HG02610 (cell line): ENCODE results near the gene PDS5A.
"Not testable (repeated sequence)": the region's sequence is repeated elsewhere in the genome, so short reads cannot be mapped to it uniquely, and the experiment has no call there.

Source experiments
- ATAC-seq: cut with Tn5 transposase; IDR thresholded peaks from one replicate; pipeline ENCODE4 v1.9.1; 2021; ENCODE audit warnings: mild to moderate bottlenecking, moderate library complexity; ENCODE audit not compliant: unreplicated experiment

PDS5A gene

DNA sequence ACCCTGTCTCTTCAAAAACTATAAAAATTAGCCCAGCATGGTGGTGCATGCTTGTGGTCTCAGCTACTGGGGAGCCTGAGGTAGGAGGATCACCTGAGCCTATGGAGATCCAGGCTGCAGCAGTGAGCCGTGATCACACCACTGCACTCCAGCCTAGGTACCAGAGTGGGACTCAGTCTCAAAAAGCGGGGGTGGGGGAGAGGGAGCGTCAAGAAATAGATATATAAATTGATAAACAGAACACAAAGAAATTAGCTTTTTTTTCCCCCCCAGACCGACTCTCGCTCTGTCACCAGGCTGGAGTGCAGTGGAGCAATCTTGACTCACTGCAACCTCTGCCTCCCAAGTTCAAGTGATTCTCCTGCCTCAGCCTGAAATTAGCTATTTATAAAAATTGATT is 14.1 kb downstream of the PDS5A start:
- ATAC-seq, result no peak

DNA sequence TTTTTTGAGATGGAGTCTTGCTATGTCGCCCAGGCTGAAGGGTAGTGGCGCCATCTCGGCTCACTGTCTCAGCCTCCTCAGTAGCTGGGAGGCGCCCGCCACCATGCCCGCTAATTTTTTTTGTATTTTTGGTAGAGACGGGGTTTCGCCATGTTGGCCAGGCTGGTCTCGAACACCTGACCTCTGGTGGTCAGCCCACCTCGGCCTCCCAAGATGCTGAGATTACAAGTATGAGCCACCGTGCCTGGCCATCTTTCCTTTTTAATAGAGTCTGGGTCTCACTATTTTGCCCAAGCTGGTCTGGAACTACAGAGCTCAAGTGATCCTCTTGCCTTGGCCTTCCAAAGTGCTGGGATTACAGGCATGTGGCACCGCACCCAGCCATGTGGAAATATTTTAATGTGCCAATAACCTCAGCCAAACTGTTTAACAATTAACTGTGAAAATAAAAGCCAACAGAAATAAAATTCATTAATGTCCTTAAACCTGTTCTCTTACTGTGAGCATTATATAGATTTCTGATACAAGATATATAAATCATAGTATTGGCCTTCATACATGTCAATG is 16.3 kb downstream of the PDS5A start:
- ATAC-seq, result no peak

DNA sequence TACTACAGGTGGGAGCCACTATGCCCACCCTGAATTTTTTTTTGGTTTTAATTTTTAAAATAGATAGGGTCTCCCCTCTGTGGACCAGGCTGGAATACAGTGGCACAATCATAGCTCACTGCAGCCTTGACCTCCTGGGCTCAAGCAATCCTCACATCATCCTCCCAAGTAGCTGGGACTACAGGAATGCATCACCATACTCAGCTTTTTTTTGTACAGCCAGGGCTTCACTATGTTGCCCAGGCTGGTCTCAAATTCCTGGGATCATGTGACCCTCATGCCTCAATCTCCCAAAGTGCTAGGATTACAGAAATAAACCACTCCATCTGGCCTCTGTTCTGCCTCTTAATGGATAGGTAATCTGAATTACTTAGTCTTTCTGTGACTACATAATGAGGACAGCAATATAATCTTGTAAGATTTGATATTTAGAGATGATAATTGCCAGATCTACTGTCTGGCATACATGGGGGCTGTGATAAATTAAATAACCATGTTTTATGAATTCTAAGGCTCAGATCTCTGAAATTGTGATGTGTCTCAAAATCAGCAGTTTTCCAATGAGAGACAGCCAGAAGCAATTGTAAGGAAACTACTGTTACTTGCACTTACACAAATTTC is 26.7 kb downstream of the PDS5A start:
- ATAC-seq, result no peak

DNA sequence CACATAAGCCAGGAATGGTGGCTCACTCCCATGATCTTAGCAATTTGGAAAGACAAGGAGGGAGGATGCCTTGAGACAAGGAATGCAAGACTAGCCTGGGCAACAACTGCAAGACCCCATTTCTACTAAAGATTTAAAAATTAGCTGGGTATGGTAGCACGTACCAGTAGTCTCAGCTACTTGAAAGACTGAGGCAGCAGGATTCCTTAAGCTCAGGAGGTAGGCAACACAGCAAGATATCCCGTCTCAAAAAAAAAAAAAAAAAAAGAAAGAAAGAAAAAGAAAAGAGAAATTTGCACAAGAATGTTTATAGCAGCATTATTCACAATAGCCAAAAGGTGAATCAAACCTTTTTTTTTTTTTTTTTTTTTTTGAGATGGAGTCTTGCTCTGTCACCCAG is 29.7 kb downstream of the PDS5A start:
- ATAC-seq, result no peak

DNA sequence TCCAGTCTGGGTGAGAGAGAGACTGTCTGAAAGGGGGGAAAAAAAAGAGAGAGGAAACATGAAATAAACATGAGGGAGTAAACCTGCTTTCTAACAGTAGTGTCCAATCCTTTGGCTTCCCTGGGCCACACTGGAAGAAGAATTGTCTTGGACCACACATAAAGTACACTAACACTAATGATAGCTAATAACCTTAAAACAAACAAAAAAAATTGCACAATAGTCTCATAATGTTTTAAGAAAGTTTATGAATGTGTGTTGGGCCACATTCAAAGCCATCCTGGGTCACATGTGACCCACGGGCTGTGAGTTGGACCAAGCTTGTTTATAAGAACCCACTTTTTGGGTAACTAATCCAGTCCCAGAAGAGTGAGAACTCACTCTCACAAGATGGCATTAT is 30.3 kb downstream of the PDS5A start:
- ATAC-seq, result no peak

DNA sequence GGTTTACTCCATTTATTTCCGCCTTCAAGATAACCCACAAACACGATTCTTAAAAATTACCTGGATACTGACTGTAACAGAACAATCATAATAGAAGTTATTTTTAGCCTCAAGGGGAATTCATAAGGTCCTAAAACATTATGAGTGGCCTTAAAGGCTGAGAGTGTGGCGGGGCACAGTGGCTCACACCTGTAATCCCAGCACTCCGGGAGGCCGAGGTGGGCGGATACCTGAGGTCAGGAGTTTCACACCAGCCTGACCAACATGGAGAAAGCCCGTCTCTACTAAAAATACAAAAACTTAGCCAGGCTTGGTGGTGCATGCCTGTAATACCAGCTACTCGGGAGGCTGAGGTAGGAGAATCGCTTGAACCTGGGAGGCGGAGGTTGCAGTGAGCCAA is 33.5 kb downstream of the PDS5A start:
- ATAC-seq, result not testable (repeated sequence)

DNA sequence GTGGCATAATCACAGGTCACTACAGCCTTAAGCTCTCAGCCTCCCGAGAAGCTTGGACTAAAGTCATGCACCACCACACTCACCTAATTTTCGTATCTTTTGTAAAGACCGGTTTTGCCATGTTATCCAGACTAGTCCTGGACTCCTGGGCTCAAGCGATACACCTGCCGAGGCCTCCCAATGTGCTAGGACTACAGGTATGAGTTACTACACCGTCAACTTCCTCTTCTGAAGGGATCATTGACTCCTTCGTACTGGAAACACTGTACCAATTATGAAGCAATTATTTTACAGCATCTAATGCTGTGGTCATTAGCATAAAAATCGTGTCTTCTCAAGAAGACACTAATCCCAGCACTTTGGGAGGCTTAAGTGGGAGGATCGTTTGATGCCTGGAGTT is 35.2 kb downstream of the PDS5A start:
- no peak for ATAC-seq

DNA sequence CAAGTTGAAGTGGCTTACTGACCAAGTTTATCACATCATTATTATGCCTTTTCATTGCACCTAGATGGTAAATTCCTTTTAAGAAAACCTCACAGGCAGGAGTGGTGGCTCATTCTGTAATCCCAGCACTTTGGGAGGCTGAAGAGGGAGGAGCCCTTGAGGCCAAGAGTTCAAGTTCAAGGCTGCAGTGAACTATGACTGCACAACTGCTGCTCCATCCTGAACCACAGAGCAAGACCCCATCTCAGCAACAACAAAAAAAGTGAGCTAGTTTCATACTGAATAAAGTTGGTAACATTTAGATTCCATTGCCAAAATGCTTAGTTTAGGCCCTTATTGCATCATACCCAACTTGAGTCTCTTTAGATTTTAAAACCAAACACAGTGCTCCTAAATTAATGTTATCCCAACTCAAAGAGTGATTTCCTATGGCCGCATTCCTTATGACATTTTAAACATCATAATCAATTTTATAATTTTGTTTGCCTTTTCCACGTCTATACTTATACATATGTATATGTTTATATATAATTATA is 36.0 kb downstream of the PDS5A start:
- no peak for ATAC-seq

DNA sequence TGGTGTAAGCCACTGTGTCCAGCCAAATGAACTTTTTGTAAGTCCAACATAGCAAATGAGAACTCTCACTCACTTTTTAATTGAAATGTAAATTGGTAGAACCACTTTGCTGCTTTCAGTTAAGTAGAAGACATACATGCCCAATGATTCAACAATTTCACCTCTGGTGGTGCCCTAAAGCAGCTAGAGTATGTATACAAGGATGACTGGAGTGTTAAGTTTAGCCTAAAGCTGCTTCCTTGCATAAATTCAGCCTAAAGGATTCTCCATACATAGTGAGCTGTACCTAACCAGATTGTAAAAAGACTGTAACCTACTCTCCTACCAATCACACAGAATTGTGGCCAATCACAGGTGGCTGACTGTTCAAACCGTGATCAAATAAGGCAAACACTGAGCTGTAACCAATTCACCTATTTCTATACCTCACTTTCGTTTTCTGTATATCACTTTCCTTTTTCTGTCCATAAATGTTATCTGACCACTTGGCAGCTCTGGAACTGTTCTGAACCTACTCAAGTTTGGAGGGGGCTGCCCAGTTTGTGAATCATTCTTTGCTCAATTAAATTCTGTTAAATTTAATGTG is 39.9 kb downstream of the PDS5A start:
- ATAC-seq, result peak; percentile 75

DNA sequence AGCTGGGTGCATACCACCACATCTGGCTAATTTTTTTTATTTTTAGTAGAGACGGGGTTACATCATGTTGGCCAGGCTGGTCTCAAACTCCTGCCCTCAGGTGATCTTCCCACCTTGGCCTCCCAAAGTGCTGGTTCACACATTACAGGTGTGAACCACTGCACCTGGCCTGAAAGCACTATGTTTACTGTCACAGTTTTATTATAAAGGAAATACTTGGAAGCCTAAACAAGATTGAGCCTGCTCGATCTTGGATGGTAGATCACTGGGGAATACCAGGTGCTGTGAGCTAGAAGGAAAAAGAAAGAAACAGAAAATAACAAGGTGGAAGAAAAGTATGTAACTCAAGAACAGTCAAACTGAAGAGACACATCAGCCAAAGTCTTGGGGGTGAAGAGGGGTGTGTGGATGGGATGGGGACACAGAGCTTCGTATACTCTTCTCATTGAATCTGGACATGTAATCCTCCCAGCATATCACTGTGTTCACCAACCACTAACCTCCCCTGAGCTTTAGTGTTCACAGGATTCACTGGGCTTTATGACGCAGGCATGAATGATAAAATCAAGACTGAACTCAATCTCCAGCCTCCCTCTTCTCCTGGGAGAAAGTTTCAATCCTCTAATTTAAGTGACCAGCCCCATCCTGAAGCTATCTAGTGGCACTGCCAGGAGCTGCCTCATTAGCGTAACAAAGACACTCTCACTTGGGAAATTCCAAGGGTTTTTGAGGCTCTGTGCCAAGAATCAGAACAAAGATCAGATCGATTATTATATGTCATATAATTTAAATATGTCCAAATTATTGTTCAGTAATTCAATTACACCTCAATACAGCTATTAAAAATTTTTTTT is 40.9 kb downstream of the PDS5A start:
- no peak for ATAC-seq

DNA sequence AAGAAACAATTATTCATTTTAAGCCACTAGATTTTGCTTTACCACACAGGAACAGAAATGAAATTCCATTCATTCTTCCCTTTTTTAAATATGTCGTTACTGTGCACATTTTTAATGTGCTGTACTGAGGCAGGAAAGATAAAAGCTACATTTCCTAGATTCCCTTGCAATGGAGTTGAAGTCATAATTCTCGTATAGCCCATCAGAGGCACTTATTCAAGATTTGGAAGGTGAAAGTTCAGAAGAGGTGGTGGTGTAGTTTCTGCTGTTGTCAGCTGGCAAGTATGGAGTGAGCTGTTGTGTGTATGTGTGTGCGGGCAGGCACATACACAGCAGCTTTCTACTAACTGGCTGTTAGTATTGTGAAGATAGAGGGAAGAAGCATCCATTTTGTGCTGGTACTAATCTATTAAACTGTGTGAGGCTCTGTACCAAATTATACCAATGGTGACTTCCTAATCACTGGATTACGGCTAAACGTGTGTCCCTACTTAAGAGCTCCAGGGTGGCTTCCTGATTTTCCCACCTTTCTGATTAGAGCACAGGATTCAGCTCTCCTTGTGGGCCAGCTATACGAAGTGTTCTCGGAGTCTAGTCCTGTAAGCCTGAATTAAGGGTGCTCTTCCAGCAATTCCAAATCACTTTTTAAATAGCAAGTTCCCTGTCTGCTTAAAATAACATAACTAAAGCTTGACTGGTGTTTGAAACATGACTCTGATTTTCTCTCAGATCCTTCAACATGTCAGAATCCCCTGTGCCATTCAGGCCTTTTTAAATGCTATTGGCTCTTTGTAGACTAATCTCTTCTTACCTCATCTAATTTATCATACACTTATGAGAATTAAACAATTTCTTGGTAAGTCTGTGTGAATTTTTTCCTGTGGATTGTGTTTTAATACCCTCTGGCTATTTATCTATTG is 43.8 kb downstream of the PDS5A start:
- no peak for ATAC-seq

DNA sequence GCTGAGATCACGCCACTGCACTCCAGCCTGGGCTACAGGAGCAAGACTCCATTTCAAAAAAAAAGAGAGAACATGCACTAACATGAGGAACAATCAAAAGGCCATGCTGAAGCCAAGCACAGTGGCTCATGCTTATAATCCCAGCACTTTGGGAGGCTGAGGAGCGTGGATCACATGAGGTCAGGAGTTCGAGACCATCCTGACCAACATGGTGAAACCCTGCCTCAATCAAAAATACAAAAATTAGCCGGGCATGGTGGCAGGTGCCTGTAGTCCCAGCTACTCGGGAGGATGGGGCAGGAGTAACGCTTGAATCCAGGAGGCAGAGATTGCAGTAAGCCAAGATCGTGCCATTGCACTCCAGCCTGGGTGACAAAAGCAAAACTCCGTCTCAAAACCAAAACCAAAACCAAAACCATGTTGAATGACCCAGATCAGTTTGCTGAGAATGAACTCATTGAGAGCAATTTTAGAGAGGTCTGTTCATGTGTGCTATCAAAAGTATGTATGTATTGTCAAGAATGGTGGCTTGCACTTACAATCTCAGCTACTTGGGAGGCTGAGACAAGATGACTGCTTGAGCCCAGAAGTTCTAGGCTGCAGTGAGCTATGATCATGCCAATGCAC is 44.8 kb downstream of the PDS5A start:
- no peak for ATAC-seq

DNA sequence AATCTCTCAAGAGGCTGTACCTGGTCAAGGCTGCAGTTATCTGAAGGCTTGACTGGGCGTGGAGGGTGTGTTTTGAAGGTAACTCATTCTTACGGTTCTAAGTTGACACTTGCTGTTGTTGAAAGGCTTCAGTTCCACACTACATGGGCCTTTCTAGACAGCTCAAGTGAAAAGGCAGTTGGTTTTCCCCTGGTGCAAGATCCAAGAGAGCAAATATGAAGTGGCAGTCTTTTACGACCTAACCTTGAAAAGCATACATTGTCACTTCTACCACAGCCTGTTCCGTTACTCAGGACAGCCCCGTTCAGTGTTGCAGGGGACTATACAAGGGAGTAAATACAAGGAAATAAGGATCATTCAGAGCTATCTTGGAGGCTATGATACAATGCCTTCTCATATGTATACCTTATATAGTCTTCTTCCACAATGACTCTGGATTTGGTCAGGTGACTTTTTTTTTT is 46.2 kb downstream of the PDS5A start:
- ATAC-seq, result peak; percentile 68

DNA sequence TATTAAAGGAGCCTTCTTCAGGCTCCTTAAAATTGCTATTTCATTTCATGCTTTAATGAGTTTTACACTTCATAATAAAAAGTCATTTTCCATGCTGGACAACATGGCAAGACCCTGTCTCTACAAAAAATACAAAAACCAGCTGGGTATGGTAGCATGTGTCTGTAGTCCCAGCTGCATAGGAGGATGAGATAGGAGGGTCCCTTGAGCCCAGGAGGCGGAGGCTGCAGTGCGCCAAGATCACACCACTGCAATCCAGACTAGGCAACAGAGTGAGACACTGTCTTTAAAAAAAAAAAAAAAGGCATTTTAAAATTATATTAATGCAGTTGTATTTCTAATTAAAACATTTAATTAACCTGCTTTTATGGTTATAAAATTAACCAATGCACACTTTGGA is 49.2 kb downstream of the PDS5A start:
- ATAC-seq, result no peak

DNA sequence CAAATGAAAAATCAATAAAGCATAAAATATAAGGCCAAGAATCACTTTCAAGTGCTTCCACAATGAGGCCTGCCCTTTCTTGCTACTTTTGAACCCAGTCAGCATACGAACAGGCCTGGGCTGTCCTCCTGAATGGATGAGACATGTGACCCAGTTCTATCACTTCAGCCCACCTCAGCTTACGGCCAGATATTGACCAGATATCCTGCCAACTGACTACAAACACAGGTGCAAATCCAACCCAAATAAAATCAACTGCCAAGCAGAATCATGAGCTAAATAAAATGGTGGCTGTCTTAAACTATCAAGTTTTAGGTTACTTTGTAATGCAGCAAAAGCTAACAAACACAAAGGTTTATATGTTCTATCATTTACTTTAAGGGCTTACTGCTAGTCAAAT is 53.7 kb downstream of the PDS5A start:
- ATAC-seq, result no peak

DNA sequence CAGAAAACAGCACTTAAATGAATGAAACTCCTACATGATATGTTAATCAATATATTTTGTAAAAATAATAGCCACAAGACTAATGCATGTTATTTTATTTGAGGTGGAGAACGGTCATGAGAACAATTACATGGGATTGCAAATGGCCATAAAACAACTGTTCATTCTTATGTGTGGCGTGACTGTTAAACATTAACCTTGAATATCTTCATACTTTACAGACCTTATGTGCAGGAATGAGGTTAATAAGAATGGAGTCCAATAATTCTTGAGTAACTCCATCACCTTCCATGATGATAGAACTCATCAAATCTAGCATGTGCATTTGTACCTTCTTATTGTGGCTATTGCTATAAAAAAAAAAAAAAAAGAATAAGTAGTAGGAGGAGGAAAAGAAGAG is 55.3 kb downstream of the PDS5A start:
- ATAC-seq, result no peak

DNA sequence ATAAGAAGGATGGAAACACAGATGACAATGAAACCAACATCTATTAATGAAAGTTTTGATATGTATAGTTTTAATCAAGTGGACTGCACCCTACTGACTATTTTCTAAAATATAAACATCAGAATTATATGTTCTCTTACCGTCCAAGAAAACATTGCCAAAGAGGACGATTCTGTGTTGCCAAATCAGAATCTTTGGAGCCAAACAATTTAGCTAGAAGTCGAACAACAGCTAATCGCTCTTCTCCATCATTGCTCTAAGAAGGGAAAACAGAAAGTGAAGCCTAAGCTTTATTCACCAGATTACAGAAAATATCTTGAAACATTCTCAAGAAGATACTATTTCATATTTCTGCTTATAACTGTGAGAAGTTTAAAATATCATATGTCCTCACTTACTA is 64.2 kb downstream of the PDS5A start:
- no peak for ATAC-seq

DNA sequence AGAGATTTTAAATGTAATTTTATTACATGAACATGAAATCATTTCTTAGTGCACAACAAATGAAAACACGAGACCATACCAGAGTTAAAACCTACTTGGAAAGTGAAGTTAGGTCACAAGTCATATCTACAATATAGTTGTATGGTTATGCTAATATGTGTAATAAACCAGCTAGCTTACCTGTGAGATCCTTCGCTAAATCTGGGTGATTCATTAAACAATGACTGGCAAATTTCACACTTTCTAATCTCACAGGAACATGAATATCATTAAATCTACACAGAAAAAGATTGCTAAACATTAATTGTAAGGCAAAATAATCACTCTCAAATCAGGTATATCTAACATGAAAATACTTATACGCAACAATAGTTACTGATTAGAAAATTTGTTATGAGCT is 67.6 kb downstream of the PDS5A start:
- ATAC-seq, result no peak

DNA sequence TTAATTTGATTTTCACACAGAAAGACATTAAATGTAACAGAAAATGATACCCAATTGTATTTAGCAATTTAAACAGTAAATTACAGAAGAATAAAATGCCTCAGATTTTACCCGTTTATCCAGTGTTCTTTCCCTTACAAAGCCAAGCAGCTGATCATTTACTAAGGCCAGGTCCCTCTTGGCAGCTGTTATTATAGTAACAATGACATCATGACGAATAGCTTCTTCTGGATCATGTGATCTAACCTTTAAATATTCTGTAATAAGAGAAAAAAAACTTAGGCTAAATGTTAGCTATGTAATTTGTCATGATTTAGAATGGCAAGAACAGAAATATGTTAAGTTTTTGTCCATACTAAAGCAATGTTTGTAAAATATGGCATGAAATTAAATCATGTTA is 69.4 kb downstream of the PDS5A start:
- no peak for ATAC-seq

DNA sequence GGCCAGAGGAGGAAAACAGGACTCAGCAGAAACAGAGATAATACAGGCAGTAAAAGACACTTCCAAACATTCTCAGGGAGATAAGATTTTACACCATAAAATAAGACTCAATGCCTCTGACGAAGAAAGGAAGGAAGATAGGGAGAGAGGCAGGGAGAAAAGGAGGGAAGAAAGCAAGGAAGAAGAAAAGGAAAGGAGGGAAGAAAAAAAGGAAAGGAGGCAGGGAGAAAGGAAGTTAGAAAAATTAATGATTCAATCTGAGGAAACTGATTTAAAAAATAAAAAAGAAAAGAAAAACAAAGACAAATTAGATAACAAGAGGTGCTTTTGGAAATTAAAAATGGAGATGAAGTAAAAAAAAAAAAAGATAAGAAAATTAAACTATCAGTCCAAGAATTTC is 72.1 kb downstream of the PDS5A start:
- no peak for ATAC-seq
